TTC549 (cell line): ENCODE data around the gene IQGAP3.

Experiments
- FAIRE-seq: peaks from 2 replicates; lab custom pipeline; 2012; peaks lifted over from hg19 to GRCh38; lab: Jason Lieb, UNC

IQGAP3 gene

GRCh38 chr1:156509424-156510034 lies 62.8 kb downstream of the IQGAP3 start:
- FAIRE-seq = no peak

- no peak for FAIRE-seq
Measured at GRCh38 chr1:156508955-156509234, 63.5 kb downstream of the IQGAP3 start.

GRCh38 chr1:156508205-156508954 lies 64.0 kb downstream of the IQGAP3 start:
- FAIRE-seq = no peak

GRCh38 chr1:156506450-156506849 lies 65.9 kb downstream of the IQGAP3 start:
- no peak for FAIRE-seq

- no peak for FAIRE-seq
Measured at GRCh38 chr1:156505679-156506298, 66.6 kb downstream of the IQGAP3 start.

GRCh38 chr1:156504821-156505678 lies 67.3 kb downstream of the IQGAP3 start:
- FAIRE-seq = peak; percentile 94

GRCh38 chr1:156504438-156504813 lies 67.9 kb downstream of the IQGAP3 start:
- FAIRE-seq = no peak

GRCh38 chr1:156503698-156504437 lies 68.5 kb downstream of the IQGAP3 start:
- no peak for FAIRE-seq

- peak; percentile 67 for FAIRE-seq
Measured at GRCh38 chr1:156502894-156503697, 69.3 kb downstream of the IQGAP3 start.

- FAIRE-seq = no peak
Measured at GRCh38 chr1:156502391-156502893, 69.9 kb downstream of the IQGAP3 start.

- no peak for FAIRE-seq
Measured at GRCh38 chr1:156500793-156501506, 71.4 kb downstream of the IQGAP3 start.

- no peak for FAIRE-seq
Measured at GRCh38 chr1:156500543-156500792, 71.9 kb downstream of the IQGAP3 start, which contains the start of gene MEF2D. Gene MEF2D, minus strand, starts transcription at chr1:156500775. Its CDS starts 17,483 bp downstream, at chr1:156483292.

GRCh38 chr1:156499842-156500542 lies 72.4 kb downstream of the IQGAP3 start:
- FAIRE-seq = no peak

GRCh38 chr1:156499194-156499841 lies 73.0 kb downstream of the IQGAP3 start:
- no peak for FAIRE-seq

- FAIRE-seq = no peak
Measured at GRCh38 chr1:156498432-156499193, 73.8 kb downstream of the IQGAP3 start.

GRCh38 chr1:156497743-156498431 lies 74.5 kb downstream of the IQGAP3 start:
- FAIRE-seq = no peak

- FAIRE-seq = no peak
Measured at GRCh38 chr1:156497078-156497742, 75.2 kb downstream of the IQGAP3 start.
